LNCAP (cell line): ENCODE results near the gene SENP2.

Experiments used
- TF ChIP-seq, protein P1 (sequence below): fragments of 450-650 bp; IDR thresholded peaks from 2 replicates; pipeline ENCODE4 v1.5.1; 2017; ENCODE audit warnings: mild to moderate bottlenecking

Gene SENP2

DNA sequence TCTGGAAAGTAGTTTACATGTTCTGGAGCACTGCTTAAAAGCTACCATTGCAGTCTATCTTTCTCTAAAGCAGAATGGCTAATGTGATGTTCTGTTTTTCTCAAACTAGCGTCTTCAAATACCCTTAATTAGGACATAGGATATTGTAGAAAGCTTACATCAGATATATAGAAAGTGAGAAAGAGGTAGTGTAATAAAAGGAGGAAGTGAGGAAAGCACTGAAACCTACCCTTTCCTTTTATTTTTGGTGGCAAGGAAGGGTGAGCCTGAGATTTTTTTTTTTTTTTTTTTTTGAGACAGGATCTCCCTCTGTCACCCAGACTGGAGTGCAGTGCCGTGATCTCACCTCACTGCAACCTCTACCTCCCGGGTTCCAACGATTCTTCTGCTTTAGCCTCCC, 9.4 kb downstream of the SENP2 start:
- TF ChIP-seq, protein P1, sequence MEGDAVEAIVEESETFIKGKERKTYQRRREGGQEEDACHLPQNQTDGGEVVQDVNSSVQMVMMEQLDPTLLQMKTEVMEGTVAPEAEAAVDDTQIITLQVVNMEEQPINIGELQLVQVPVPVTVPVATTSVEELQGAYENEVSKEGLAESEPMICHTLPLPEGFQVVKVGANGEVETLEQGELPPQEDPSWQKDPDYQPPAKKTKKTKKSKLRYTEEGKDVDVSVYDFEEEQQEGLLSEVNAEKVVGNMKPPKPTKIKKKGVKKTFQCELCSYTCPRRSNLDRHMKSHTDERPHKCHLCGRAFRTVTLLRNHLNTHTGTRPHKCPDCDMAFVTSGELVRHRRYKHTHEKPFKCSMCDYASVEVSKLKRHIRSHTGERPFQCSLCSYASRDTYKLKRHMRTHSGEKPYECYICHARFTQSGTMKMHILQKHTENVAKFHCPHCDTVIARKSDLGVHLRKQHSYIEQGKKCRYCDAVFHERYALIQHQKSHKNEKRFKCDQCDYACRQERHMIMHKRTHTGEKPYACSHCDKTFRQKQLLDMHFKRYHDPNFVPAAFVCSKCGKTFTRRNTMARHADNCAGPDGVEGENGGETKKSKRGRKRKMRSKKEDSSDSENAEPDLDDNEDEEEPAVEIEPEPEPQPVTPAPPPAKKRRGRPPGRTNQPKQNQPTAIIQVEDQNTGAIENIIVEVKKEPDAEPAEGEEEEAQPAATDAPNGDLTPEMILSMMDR, result no peak

DNA sequence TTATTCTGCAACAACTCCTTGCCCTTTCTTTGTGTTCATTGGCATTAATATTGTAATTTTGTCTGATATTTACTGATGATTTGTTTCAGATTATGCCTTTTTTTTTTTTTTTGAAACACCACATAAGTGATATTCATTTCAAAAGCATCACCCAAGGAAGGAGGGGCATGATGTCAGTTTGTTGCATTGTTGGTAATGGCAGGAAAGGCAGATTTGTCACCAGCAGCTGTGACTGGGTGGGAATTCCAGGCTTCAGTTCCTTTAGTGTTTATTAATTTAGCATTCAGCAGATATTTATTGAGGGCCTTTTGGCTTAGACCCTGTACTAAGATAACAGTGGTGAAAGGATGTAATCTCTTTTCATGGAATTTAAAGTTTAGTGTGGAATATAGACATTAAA, 19.5 kb downstream of the SENP2 start:
- TF ChIP-seq, protein P1, result no peak

DNA sequence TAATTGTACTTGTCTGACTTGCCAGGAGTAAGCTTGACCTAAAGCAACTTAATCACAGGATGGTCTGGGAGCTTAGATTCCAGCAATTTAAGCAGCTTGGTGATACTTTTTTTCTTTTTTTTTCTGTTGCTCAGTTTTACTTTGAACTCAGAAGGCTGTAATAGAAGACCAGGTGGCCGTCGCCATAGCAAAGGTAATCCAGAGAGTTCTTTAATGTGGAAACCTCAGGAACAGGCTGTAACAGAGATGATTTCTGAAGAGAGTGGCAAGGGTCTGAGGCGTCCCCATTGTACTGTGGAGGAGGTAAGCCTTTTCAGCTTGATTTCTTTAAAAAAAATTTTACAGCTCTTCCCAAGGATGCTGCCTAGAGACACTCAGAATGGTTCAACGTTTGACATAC, 20.1 kb downstream of the SENP2 start:
- TF ChIP-seq, protein P1, result no peak

DNA sequence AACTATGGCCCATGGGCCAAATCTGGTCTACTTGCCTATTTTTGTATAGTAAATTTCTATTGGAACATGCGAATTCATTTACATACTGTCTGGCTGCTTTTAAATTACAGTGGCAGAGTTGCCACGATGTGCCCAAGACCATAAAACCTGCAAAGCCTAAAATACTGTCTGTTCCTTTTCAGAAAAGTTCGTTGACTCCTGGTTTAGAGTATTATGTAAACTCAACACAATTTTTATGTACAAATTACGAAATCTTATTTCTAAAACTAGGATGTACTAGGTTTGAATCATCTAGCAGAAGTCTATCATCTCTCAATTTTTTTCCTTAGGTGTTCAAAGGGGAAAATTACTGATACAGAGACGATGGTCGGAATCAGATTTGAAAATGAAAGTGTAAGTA, 26.9 kb downstream of the SENP2 start:
- TF ChIP-seq, protein P1, result no peak

DNA sequence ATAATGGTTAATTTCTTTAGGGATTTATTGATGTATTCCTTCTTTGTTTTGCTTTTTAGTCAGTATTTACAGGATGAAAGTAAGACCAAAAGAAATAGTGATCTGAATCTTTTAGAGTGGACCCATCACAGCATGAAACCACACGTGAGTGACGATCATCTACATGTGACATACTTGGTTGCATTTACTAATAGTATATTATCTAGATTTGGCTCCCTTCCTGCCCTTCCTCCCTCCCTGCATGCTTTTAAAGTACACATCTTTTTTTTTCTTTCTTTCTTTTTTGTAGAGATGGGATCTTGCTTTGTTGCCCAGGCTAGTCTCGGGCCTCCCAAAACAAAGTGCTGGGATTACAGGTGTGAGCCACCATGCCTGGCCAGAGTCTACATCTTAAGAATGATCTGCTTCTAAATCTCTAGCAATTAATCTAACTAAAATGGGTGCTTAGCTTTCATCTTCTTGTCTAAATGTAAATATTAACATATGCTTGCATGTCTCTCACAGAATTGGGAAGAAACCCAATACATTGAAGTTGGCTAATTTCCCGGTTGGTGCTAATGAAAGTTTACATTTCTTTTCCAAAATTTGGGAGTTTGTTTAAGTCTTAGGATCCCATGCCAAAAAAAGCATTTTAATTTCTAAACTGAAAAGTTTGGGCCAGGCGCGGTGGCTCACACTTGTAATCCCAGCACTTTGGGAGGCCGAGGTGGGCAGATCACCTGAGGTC, 38.0 kb downstream of the SENP2 start:
- TF ChIP-seq, protein P1, result no peak

DNA sequence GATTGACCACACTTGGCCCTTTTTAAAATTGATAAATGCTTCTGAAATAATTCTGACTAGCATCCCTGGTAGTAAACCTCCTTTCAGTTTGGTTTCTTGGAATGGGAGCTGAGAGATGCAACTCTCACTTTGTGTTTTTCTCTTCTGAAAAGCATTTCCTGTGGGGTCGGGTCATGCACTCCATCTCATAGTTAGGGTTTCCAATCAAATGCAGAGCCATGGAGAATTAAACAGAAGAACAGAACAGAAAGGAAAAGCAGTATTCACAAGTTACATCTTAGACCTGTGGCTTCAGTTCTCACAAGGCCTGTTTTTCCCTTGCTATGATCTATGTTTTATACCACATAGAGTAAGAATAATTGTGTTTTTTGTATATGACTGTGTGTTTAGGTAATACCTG, 39.7 kb downstream of the SENP2 start:
- TF ChIP-seq, protein P1, result no peak

DNA sequence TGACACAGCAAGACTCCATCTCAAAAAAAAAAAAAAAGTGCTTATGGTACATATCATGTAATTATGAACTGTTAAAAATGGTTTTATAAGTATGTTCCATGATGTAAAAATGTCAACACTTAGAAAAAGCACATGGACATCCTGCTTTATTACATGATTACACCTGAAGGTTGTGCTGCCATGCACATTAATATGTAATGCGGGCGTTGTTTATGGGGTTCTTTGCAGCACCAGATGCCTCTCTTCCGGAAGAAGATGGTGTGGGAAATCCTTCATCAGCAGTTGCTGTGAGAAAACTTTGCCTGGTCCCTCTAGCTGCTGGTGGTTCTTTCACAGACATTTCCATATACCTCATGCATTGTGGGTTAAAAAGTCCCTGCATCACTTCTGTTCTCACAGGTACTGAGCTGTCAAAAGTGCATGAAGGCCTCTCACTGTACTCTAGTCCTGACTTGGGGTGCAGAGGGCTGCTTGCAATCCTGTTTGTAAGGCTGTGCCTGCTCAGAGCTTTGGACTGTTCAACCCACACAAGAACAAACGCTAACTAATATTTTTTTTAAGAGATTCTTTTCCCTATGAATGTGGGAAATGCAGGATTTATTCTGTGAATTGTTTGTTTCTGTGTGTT, 43.6 kb downstream of the SENP2 start:
- TF ChIP-seq, protein P1, result no peak
